H1 (cell line): ENCODE results near the gene STX19. TPM values are rescaled to one million over a fixed set of nuclear protein-coding genes. Genes with fewer than 3 reads are reported as not detected.

ENCODE experiments used
- CTCF ChIA-PET: fragments of 300-600 bp; sonication (Branson Sonifier 250); formaldehyde crosslinking; loops from one replicate; lab custom pipeline; 2021; ENCODE audit not compliant: partially characterized antibody; lab: Charles Lee
- POLR2A ChIA-PET: fragments of 300-600 bp; sonication (Branson Sonifier 250); formaldehyde crosslinking; loops from one replicate; lab custom pipeline; 2021; ENCODE audit warnings: inconsistent platforms; ENCODE audit not compliant: partially characterized antibody; lab: Charles Lee
- DNase-seq, 2 experiments: peaks; one replicate each; pipeline versions ENCODE4 v3.0.0 to v3.0.0-alpha.2; 2010 to 2022; ENCODE audit warnings: low spot score in 2 of 2, low read depth in 1 of 2, mixed read lengths in 1 of 2
- FAIRE-seq: peaks from 2 replicates; lab custom pipeline; 2011; peaks lifted over from hg19 to GRCh38; lab: Jason Lieb, UNC
- H2AFZ ChIP-seq: 2 replicates; pipeline ENCODE4 v1.8.1; 2012; ENCODE audit warnings: low read length, inconsistent platforms
- H2AK5ac ChIP-seq: 2 replicates; pipeline ENCODE4 v1.6.1; 2013; ENCODE audit warnings: low read depth, low read length
- H2BK120ac ChIP-seq: replicated peaks from 2 replicates; pipeline ENCODE3; 2013; ENCODE audit warnings: low read depth, low read length, inconsistent platforms
- H2BK12ac ChIP-seq: 2 replicates; pipeline ENCODE4 v1.6.1; 2013; ENCODE audit warnings: low read depth, low read length
- H2BK15ac ChIP-seq: 2 replicates; pipeline ENCODE4 v1.6.1; 2013; ENCODE audit warnings: low read length
- H2BK20ac ChIP-seq: 2 replicates; pipeline ENCODE4 v1.6.1; 2013; ENCODE audit warnings: low read length
- H2BK5ac ChIP-seq: 2 replicates; pipeline ENCODE4 v1.6.1; 2013; ENCODE audit warnings: low read depth, low read length
- H3K14ac ChIP-seq: 2 replicates; pipeline ENCODE4 v1.6.1; 2013; ENCODE audit warnings: inconsistent platforms; ENCODE audit not compliant: insufficient read length
- H3K18ac ChIP-seq: 2 replicates; pipeline ENCODE4 v1.6.1; 2013; ENCODE audit warnings: low read length; ENCODE audit errors: extremely low read depth
- H3K23ac ChIP-seq: 2 replicates; pipeline ENCODE4 v1.6.1; 2013; ENCODE audit warnings: inconsistent platforms; ENCODE audit not compliant: insufficient read length
- H3K23me2 ChIP-seq: 2 replicates; pipeline ENCODE4 v1.6.1; 2013; ENCODE audit warnings: low read depth, low read length
- H3K27ac ChIP-seq: 2 replicates; pipeline ENCODE4 v1.6.1; 2011; ENCODE audit warnings: low read depth, low read length, inconsistent platforms
- H3K27me3 ChIP-seq, 4 experiments: replicated peaks in 1 of 4; 1 replicate in 1 of 4; 2 replicates in 3 of 4; pipeline versions ENCODE4 v1.6.1 to v1.8.1; 2011 to 2013; ENCODE audit warnings: low read length in 3 of 4, mild to moderate bottlenecking in 3 of 4, inconsistent platforms in 2 of 4, mixed read lengths in 2 of 4, moderate library complexity in 1 of 4; ENCODE audit not compliant: control insufficient read depth in 3 of 4, insufficient read depth in 3 of 4; ENCODE audit errors: extremely low read depth in 1 of 4
- H3K36me3 ChIP-seq, 4 experiments: 2 replicates each; pipeline versions ENCODE4 v1.6.1 to v1.8.1; 2011 to 2013; ENCODE audit warnings: mild to moderate bottlenecking in 4 of 4, low read length in 3 of 4, moderate library complexity in 2 of 4, control low read depth in 1 of 4, inconsistent platforms in 1 of 4; ENCODE audit not compliant: insufficient read depth in 4 of 4, control insufficient read depth in 2 of 4
- H3K4ac ChIP-seq: replicated peaks from 2 replicates; pipeline ENCODE3; 2013; ENCODE audit warnings: low read length, low read depth, mixed read lengths, inconsistent platforms; ENCODE audit not compliant: insufficient read length
- H3K4me1 ChIP-seq, 4 experiments: replicated peaks in 1 of 4; 1 replicate in 1 of 4; 2 replicates in 3 of 4; pipeline versions ENCODE4 v1.6.1 to v1.8.1; 2011 to 2013; ENCODE audit warnings: low read length in 3 of 4, inconsistent platforms in 2 of 4, mixed read lengths in 1 of 4; ENCODE audit not compliant: insufficient read depth in 4 of 4, control insufficient read depth in 3 of 4
- H3K4me2 ChIP-seq, 2 experiments: 2 replicates each; pipeline versions ENCODE4 v1.6.1 to v1.8.1; 2011 to 2013; ENCODE audit warnings: low read depth in 2 of 2, low read length in 2 of 2, control low read depth in 1 of 2, inconsistent platforms in 1 of 2, mild to moderate bottlenecking in 1 of 2; ENCODE audit not compliant: insufficient read depth in 1 of 2
- H3K4me3 ChIP-seq, 4 experiments: fragments of 200-600, 300-600 bp in 1 of 4; sonication (generic), shearing (Covaris generic), sonication (Bioruptor Twin) in 1 of 4; 2 replicates each; pipeline versions ENCODE4 v1.5.1 to v1.8.1; 2011 to 2016; ENCODE audit warnings: low read length in 4 of 4, low read depth in 3 of 4, control low read depth in 2 of 4, inconsistent platforms in 2 of 4, mild to moderate bottlenecking in 2 of 4, mixed read lengths in 1 of 4, moderate library complexity in 1 of 4; ENCODE audit not compliant: insufficient read depth in 2 of 4; ENCODE audit errors: extremely low read depth in 1 of 4
- H3K56ac ChIP-seq: replicated peaks from 2 replicates; pipeline ENCODE3; 2013; ENCODE audit warnings: low read depth, mild to moderate bottlenecking, mixed read lengths, low read length, inconsistent platforms; ENCODE audit not compliant: insufficient read length
- H3K79me1 ChIP-seq: 2 replicates; pipeline ENCODE4 v1.6.1; 2013; ENCODE audit warnings: low read depth, low read length, control low read depth
- H3K79me2 ChIP-seq, 2 experiments: 2 replicates each; pipeline versions ENCODE4 v1.6.1 to v1.8.1; 2012 to 2013; ENCODE audit warnings: low read length in 2 of 2, mild to moderate bottlenecking in 2 of 2, inconsistent platforms in 1 of 2; ENCODE audit not compliant: insufficient read depth in 2 of 2, control insufficient read depth in 1 of 2
- H3K9ac ChIP-seq, 4 experiments: replicated peaks in 1 of 4; 1 replicate in 1 of 4; 2 replicates in 3 of 4; pipeline versions ENCODE4 v1.6.1 to v1.8.1; 2011 to 2013; ENCODE audit warnings: low read depth in 3 of 4, low read length in 3 of 4, control low read depth in 2 of 4, mild to moderate bottlenecking in 2 of 4, moderate library complexity in 2 of 4, inconsistent platforms in 1 of 4; ENCODE audit errors: extremely low read depth in 1 of 4
- H3K9me3 ChIP-seq, 2 experiments: 2 replicates each; pipeline versions ENCODE4 v1.6.1 to v1.8.1; 2012 to 2013; ENCODE audit warnings: mild to moderate bottlenecking in 2 of 2, moderate library complexity in 2 of 2, control low read depth in 1 of 2, inconsistent platforms in 1 of 2, low read depth in 1 of 2, low read length in 1 of 2, mixed read lengths in 1 of 2; ENCODE audit not compliant: insufficient read depth in 2 of 2
- H4K20me1 ChIP-seq, 2 experiments: replicated peaks in 1 of 2; 2 replicates each; pipeline versions ENCODE3 to v1.8.1; 2011 to 2013; ENCODE audit warnings: inconsistent platforms in 2 of 2, low read length in 2 of 2, mild to moderate bottlenecking in 1 of 2; ENCODE audit not compliant: insufficient read depth in 2 of 2, control insufficient read depth in 1 of 2
- H4K5ac ChIP-seq: 2 replicates; pipeline ENCODE4 v1.6.1; 2013; ENCODE audit warnings: low read length, low read depth, mixed read lengths, inconsistent platforms; ENCODE audit not compliant: insufficient read length
- H4K8ac ChIP-seq: 2 replicates; pipeline ENCODE4 v1.8.0; 2013; ENCODE audit warnings: mild to moderate bottlenecking, moderate library complexity, low read length, inconsistent platforms; ENCODE audit not compliant: insufficient read depth; ENCODE audit errors: extremely low read depth
- H4K91ac ChIP-seq: replicated peaks from 2 replicates; pipeline ENCODE3; 2013; ENCODE audit warnings: low read length, mixed read lengths, inconsistent platforms; ENCODE audit not compliant: insufficient read length
- CBX5 ChIP-seq: fragments of 300-800, 300-1000 bp; sonication (generic); IDR thresholded peaks from 2 replicates; pipeline ENCODE4 v1.7.1; 2016; ENCODE audit warnings: antibody characterized with exemption, low read length, low read depth
- CEBPB ChIP-seq: IDR thresholded peaks from 2 replicates; pipeline ENCODE4 v1.6.1; 2012; ENCODE audit warnings: low read depth, low read length
- CHD2 ChIP-seq: IDR thresholded peaks from 2 replicates; pipeline ENCODE4 v1.6.1; 2012; ENCODE audit warnings: low read length, improper control_type of control experiment
- EP300 ChIP-seq, 2 experiments: IDR thresholded peaks; 1 replicate in 1 of 2; 2 replicates in 1 of 2; pipeline ENCODE4 v1.6.1; 2011 to 2012; ENCODE audit warnings: low read depth in 2 of 2, low read length in 2 of 2, mild to moderate bottlenecking in 2 of 2, borderline replicate concordance in 1 of 2, inconsistent platforms in 1 of 2, moderate library complexity in 1 of 2
- GTF2F1 ChIP-seq: IDR thresholded peaks from 2 replicates; pipeline ENCODE4 v1.6.1; 2012; ENCODE audit warnings: low read depth, low read length, improper control_type of control experiment, borderline replicate concordance
- MAFK ChIP-seq: IDR thresholded peaks from 2 replicates; pipeline ENCODE4 v1.6.1; 2012; ENCODE audit warnings: low read depth, mild to moderate bottlenecking, improper control_type of control experiment, low read length
- RAD21 ChIP-seq, 2 experiments: IDR thresholded peaks in 1 of 2; conservative IDR thresholded peaks in 1 of 2; 2 replicates each; pipeline ENCODE4 v1.6.1; 2011; ENCODE audit warnings: low read depth in 2 of 2, low read length in 2 of 2, improper control_type of control experiment in 1 of 2, inconsistent platforms in 1 of 2, mild to moderate bottlenecking in 1 of 2, moderate library complexity in 1 of 2
- RXRA ChIP-seq: IDR thresholded peaks from 2 replicates; pipeline ENCODE4 v1.6.1; 2011; ENCODE audit warnings: low read depth, mild to moderate bottlenecking, low read length, moderate library complexity; ENCODE audit not compliant: insufficient read depth
- SAP30 ChIP-seq: fragments of 300-600 bp; sonication (generic); IDR thresholded peaks from 2 replicates; pipeline ENCODE4 v1.7.1; 2012; ENCODE audit warnings: low read length, moderate library complexity, mild to moderate bottlenecking, inconsistent platforms; ENCODE audit not compliant: insufficient read depth, insufficient replicate concordance
- TAF1 ChIP-seq: IDR thresholded peaks from 2 replicates; pipeline ENCODE4 v1.6.1; 2011; ENCODE audit warnings: mild to moderate bottlenecking, low read depth, low read length
- TBP ChIP-seq: IDR thresholded peaks from 2 replicates; pipeline ENCODE4 v1.6.1; 2011; ENCODE audit warnings: low read depth, low read length, improper control_type of control experiment
- WGBS, 2 experiments: shearing (Covaris generic) in 1 of 2; methylation state at CpG; one replicate each; pipeline versions ENCODE4 v1.1.6 to v1.1.7; 2013 to 2015; ENCODE audit warnings: low lambda C conversion rate in 2 of 2, mixed read lengths in 2 of 2, inconsistent platforms in 1 of 2, low coverage in 1 of 2, missing lambda C conversion rate in 1 of 2; ENCODE audit not compliant: insufficient replicate concordance in 2 of 2, insufficient coverage in 1 of 2, insufficient read length in 1 of 2; ENCODE audit errors: extremely low coverage in 1 of 2, missing lambda C conversion rate in 1 of 2; 5-methylcytosine and 5-hydroxymethylcytosine counted together
- polyA plus RNA-seq, 7 experiments: library from polyadenylated mRNA; depleted of rRNA in 3 of 7; stranded (reverse) in 5 of 7; unstranded in 2 of 7; fragments of >200 nt in 5 of 7; fragments of 200-250 nt in 2 of 7; gene quantifications; 1 replicate in 5 of 7; 2 replicates in 1 of 7; 4 replicates in 1 of 7; pipeline versions ENCODE4 v1.2.1 to v1.2.3, GENCODE V29; 2011 to 2013; ENCODE audit warnings: missing spikeins in 2 of 7, mixed read lengths in 2 of 7
- total RNA-seq: library from RNA; stranded (reverse); fragmentation: NEBNext Ultra II Directional; extraction: Animal tissue kit (Norgen Biotek cat#: 25700); gene quantifications from 2 replicates; pipeline ENCODE4 v1.2.1, GENCODE V29; 2021
- TF ChIP-seq, protein P1 (sequence below), 3 experiments: IDR thresholded peaks; 1 replicate in 2 of 3; 2 replicates in 1 of 3; pipeline versions ENCODE4 v1.5.1 to v1.6.1; 2011; ENCODE audit warnings: low read length in 3 of 3, mild to moderate bottlenecking in 3 of 3, inconsistent platforms in 2 of 3, low read depth in 1 of 3, moderate library complexity in 1 of 3; ENCODE audit not compliant: insufficient read depth in 1 of 3; ENCODE audit errors: control extremely low read depth in 1 of 3

STX19 gene
- total and polyA plus RNA-seq, 2 of the 8 experiments (the other 6 are each of a cell fraction or from before 2014, with no cell fraction given) = not detected

DNA sequence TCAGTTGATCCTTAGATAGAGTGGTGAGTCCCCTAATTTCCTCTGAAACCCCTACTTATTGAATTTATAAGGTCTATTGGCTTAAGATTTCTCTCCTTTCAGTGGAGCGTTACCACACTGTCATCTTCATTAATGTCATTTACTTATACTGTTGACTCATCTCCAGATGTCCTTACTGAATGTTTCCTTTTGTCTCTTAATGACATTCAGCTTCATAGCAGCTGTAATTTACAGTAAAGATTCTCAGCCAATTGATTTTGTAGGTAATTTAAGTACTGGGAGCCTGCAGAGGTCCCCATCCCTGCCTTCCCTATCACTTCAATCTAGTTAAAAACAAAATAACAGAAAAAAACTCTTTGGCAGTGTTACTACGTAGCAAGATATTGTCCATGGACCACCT, 18.8 kb downstream of the STX19 start:
- Histone ChIP-seq H3K4me3 (no peak overlapping the region), H2AFZ (no peak overlapping the region), H3K23me2 (no peaks in the 10 kb centered on the region), H3K79me1 (no peaks in the 10 kb centered on the region), H3K27ac (no peak overlapping the region), H2BK15ac (no peak overlapping the region), H3K27me3 (no peaks in the 10 kb centered on the region), H3K79me2 (no peaks in the 10 kb centered on the region), H2AK5ac (no peak overlapping the region), H2BK5ac (no peak overlapping the region), H3K56ac (no peak overlapping the region), H3K9me3 (no peaks in the 10 kb centered on the region), H3K4me2 (no peak overlapping the region), H3K14ac (no peak overlapping the region), H2BK120ac (no peak overlapping the region), H2BK20ac (no peak overlapping the region), H4K5ac (no peak overlapping the region), H3K4ac (no peak overlapping the region), H2BK12ac (no peak overlapping the region), H4K20me1 (peaks cover 0 to 1% of the 10 kb centered on the region in 2 experiments), H3K18ac (no peak overlapping the region), H4K8ac (no peak overlapping the region), H4K91ac (no peak overlapping the region), H3K23ac (no peak overlapping the region), H3K36me3 (no peaks in the 10 kb centered on the region), H3K9ac (no peak overlapping the region), H3K4me1 (no peaks in the 10 kb centered on the region)
- WGBS, 2 experiments = 96% methylated on average over 2 of the region's 2 CpGs; no CpG with 5 or more reads in 1 of the 2 experiments
- no peak for FAIRE-seq
- POLR2A ChIA-PET = no interaction called here
- CTCF ChIA-PET = no interaction called here
- DNase-seq = no peak
- TF ChIP-seq EP300 (IDR thresholded peaks at IDR 0.05; ENCODE audit: borderline replicate concordance in 1 of 2, low read depth in 2 of 2, low read length in 2 of 2) (no peak), RXRA (no peak), TAF1 (no peak), SAP30 (no peak), GTF2F1 (no peak), RAD21 (IDR thresholded peaks at IDR 0.05 in 1 of 2, conservative IDR thresholded peaks at IDR 0.05 in 1 of 2; ENCODE audit: low read depth in 2 of 2, low read length in 2 of 2) (no peak), MAFK (no peak), CHD2 (no peak), CBX5 (no peak), TBP (no peak), CEBPB (no peak)
- TF ChIP-seq, protein P1, sequence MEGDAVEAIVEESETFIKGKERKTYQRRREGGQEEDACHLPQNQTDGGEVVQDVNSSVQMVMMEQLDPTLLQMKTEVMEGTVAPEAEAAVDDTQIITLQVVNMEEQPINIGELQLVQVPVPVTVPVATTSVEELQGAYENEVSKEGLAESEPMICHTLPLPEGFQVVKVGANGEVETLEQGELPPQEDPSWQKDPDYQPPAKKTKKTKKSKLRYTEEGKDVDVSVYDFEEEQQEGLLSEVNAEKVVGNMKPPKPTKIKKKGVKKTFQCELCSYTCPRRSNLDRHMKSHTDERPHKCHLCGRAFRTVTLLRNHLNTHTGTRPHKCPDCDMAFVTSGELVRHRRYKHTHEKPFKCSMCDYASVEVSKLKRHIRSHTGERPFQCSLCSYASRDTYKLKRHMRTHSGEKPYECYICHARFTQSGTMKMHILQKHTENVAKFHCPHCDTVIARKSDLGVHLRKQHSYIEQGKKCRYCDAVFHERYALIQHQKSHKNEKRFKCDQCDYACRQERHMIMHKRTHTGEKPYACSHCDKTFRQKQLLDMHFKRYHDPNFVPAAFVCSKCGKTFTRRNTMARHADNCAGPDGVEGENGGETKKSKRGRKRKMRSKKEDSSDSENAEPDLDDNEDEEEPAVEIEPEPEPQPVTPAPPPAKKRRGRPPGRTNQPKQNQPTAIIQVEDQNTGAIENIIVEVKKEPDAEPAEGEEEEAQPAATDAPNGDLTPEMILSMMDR (IDR thresholded peaks at IDR 0.05; ENCODE audit: control extremely low read depth in 1 of 3, insufficient read depth in 1 of 3, low read depth in 1 of 3, low read length in 3 of 3) = no peak
